Stomach (tissue), 19 donors: Measurements from ENCODE around the gene BMPR2. TPM values are rescaled to one million over a fixed set of nuclear protein-coding genes. Genes with fewer than 3 reads are reported as not detected.
A peak's percentile ranks its signal among the peaks of the same experiment; 100 is the strongest.

Experiments
- DNase-seq, 2 donors: peaks; one replicate each; pipeline versions ENCODE4 v3.0.0 to v3.0.0-alpha.2; 2013 to 2019
- H3K27ac ChIP-seq, 5 donors: fragments of 200-600 bp in 4 of 5; sonication (generic) in 4 of 5; one replicate each; pipeline ENCODE4 v1.5.1; 2013 to 2019; ENCODE audit warnings: mild to moderate bottlenecking in 1 of 5, moderate library complexity in 1 of 5
- H3K27me3 ChIP-seq, 3 donors: fragments of 200-600 bp; sonication (generic); one replicate each; pipeline ENCODE4 v1.5.1; 2017 to 2019; ENCODE audit warnings: mixed run types in 1 of 3
- H3K36me3 ChIP-seq, 4 donors: fragments of 200-600 bp; sonication (generic); 1 replicate in 3 of 4; 2 replicates in 1 of 4; pipeline ENCODE4 v1.5.1; 2016 to 2019
- H3K4me1 ChIP-seq, 4 donors: fragments of 200-600 bp; sonication (generic); one replicate each; pipeline ENCODE4 v1.5.1; 2016 to 2019
- H3K4me3 ChIP-seq, 4 donors: fragments of 200-600 bp; sonication (generic) in 3 of 4; one replicate each; pipeline ENCODE4 v1.5.1; 2016 to 2019; ENCODE audit warnings: mild to moderate bottlenecking in 1 of 4
- H3K9me3 ChIP-seq, 4 donors: fragments of 200-600 bp; sonication (generic); one replicate each; pipeline ENCODE4 v1.5.1; 2016 to 2019
- EP300 ChIP-seq: sonication (generic); formaldehyde crosslinking; IDR thresholded peaks from one replicate; pipeline ENCODE4 v1.6.1; 2017; ENCODE audit warnings: antibody characterized with exemption
- POLR2A ChIP-seq, 4 donors: fragments of 450-650 bp; IDR thresholded peaks; one replicate each; pipeline ENCODE4 v1.6.1; 2016; ENCODE audit warnings: antibody characterized with exemption in 4 of 4, control low read depth in 2 of 4, mild to moderate bottlenecking in 1 of 4, moderate library complexity in 1 of 4
- POLR2AphosphoS5 ChIP-seq, 3 donors: sonication (generic); formaldehyde crosslinking; IDR thresholded peaks; one replicate each; pipeline ENCODE4 v1.6.1; 2016; ENCODE audit warnings: antibody characterized with exemption in 3 of 3
- WGBS, 5 donors: extraction: QIAGEN DNeasy Blood & Tissue Kit in 3 of 5; methylation state at CpG; one replicate each; pipeline versions ENCODE4 v1.1.5 to v1.1.7; 2013 to 2018; 5-methylcytosine and 5-hydroxymethylcytosine counted together
- intact Hi-C: fragments of 100-400 bp; cut with DNase I; formaldehyde crosslinking; loops from one replicate; pipeline ENCODE4 v1.15.1; 2023; ENCODE audit warnings: low total_unique reads
- long read RNA-seq, 10 donors: transcript quantifications; one replicate each; lab custom pipeline, GENCODE V29; 2026
- polyA plus RNA-seq, 3 donors: library from polyadenylated mRNA; stranded (reverse); fragments of 200-250 nt; gene quantifications; one replicate each; pipeline ENCODE4 v1.2.3, GENCODE V29; 2013
- total RNA-seq, 5 donors: library from RNA; depleted of rRNA; stranded (reverse); fragments of >200 nt; gene quantifications; one replicate each; pipeline versions ENCODE4 v1.1.0 to v1.2.3, GENCODE V29; 2014 to 2016
- TF ChIP-seq, protein P1 (sequence below), 7 experiments: fragments of 450-650 bp in 4 of 7; fragments of 200-600 bp in 3 of 7; sonication (generic) in 3 of 7; IDR thresholded peaks; one replicate each; pipeline ENCODE4 v1.5.1; 2016 to 2019; ENCODE audit warnings: antibody characterized with exemption in 7 of 7, control low read depth in 2 of 7, mild to moderate bottlenecking in 1 of 7
- donor health status: healthy with polysubstance abuse.
- donor health status: Bipolar disorder and iron deficiency.
- donor health status: healthy.

Gene BMPR2
- 10 to 100 TPM in 4 of 5 donors, 1 to 10 TPM in 1; 9.6 to 48.3 (median 31.4) TPM for total RNA-seq
- 1 to 10 TPM; 2.8 to 5.6 (median 3.4) TPM for polyA plus RNA-seq
- long read RNA-seq, donor 1, full-length matches to known transcripts = 1 of 12 reads
- long read RNA-seq, donor 1, partial matches to known transcripts = 11 of 12 reads
- long read RNA-seq, donor 1, other reads (novel, unspliced or antisense) = 0 of 12 reads
- long read RNA-seq, donor 2, full-length matches to known transcripts = 1 of 15 reads
- long read RNA-seq, donor 2, partial matches to known transcripts = 14 of 15 reads
- long read RNA-seq, donor 2, other reads (novel, unspliced or antisense) = 0 of 15 reads
- long read RNA-seq, donor 3, full-length matches to known transcripts = 1 of 1 reads
- long read RNA-seq, donor 3, partial matches to known transcripts = 0 of 1 reads
- long read RNA-seq, donor 3, other reads (novel, unspliced or antisense) = 0 of 1 reads
- long read RNA-seq, donor 4 = 0 reads
- long read RNA-seq, donor 5, full-length matches to known transcripts = 1 of 1 reads
- long read RNA-seq, donor 5, partial matches to known transcripts = 0 of 1 reads
- long read RNA-seq, donor 5, other reads (novel, unspliced or antisense) = 0 of 1 reads
- long read RNA-seq, donor 6 = 0 reads
- long read RNA-seq, donor 7, full-length matches to known transcripts = 1 of 1 reads
- long read RNA-seq, donor 7, partial matches to known transcripts = 0 of 1 reads
- long read RNA-seq, donor 7, other reads (novel, unspliced or antisense) = 0 of 1 reads
- long read RNA-seq, donor 8, full-length matches to known transcripts = 1 of 1 reads
- long read RNA-seq, donor 8, partial matches to known transcripts = 0 of 1 reads
- long read RNA-seq, donor 8, other reads (novel, unspliced or antisense) = 0 of 1 reads
- long read RNA-seq, donor 9, partial matches to known transcripts = 10 of 10 reads
- long read RNA-seq, donor 9, other reads (novel, unspliced or antisense) = 0 of 10 reads
- long read RNA-seq, donor 10, full-length matches to known transcripts = 1 of 1 reads
- long read RNA-seq, donor 10, partial matches to known transcripts = 0 of 1 reads
- long read RNA-seq, donor 10, other reads (novel, unspliced or antisense) = 0 of 1 reads

DNA sequence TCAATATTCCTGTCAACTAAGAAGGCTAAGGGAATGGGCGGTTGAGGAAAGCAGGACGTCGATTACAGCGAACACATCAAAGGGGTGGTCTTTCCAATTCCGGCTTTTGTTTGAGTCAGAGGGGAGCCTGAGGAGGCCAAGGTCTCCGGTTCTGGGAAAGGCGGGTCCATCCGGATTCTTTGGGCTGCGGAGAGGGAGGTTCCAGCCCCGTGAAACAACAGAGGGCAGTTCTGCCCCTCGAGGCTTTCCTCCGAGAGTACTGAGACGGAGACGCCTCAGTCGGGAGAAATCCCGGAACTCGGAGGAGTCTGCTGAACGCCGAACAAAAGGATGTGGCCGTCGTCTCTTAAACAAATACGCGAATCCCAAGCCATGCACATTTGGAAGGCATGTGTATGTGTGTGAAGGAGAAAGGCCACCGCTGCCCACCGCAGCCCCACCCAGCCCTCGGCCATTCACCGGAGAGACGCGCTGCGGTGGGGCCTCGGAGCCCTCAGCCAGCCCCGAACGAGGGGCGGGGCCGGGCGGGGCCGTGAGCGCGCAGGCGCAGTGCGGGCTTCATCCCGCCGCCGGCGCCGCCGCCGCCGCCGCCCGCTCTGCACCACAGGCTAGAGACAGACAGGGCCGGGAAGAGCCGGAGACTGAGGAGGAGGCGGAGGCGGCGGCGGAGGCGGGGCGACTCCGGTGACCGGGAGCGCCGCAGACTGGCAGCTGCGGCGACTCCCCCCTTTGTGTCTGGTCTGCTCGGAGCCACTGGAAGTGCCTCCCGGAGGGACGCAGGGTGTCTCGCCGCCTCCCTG is at the start of gene BMPR2:
Gene BMPR2, plus strand, starts transcription at position 719 of the 800 bp plus-strand sequence. CDS start 1,148 bp downstream, outside the sequence.
- peak; percentile 89 to 97 for DNase-seq
- peak within 1 kb of the TSS; percentile 73 to 96 (median 90) for H3K4me3 ChIP-seq
- peaks cover 11 to 36% (median 24%) of the 10 kb centered on the region in 4 donors for H3K4me1 ChIP-seq
- 0 to 1% (median 0%) methylated on average over 44 to 67 of the region's 70 CpGs for WGBS, 5 donors
- TF ChIP-seq, protein P1, sequence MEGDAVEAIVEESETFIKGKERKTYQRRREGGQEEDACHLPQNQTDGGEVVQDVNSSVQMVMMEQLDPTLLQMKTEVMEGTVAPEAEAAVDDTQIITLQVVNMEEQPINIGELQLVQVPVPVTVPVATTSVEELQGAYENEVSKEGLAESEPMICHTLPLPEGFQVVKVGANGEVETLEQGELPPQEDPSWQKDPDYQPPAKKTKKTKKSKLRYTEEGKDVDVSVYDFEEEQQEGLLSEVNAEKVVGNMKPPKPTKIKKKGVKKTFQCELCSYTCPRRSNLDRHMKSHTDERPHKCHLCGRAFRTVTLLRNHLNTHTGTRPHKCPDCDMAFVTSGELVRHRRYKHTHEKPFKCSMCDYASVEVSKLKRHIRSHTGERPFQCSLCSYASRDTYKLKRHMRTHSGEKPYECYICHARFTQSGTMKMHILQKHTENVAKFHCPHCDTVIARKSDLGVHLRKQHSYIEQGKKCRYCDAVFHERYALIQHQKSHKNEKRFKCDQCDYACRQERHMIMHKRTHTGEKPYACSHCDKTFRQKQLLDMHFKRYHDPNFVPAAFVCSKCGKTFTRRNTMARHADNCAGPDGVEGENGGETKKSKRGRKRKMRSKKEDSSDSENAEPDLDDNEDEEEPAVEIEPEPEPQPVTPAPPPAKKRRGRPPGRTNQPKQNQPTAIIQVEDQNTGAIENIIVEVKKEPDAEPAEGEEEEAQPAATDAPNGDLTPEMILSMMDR (IDR thresholded peaks at IDR 0.05) = no peak
- TF ChIP-seq EP300 (no peak), POLR2A (IDR thresholded peaks at IDR 0.05) (peak in 2 of 4 donors; percentile 30 to 56), POLR2AphosphoS5 (IDR thresholded peaks at IDR 0.05) (peak in 2 of 3 donors; percentile 83 to 84)
- no peaks in the 10 kb centered on the region for H3K36me3 ChIP-seq
- H3K9me3 ChIP-seq = no peaks in the 10 kb centered on the region
- no peaks in the 10 kb centered on the region for H3K27me3 ChIP-seq
- intact Hi-C loops = no loop called here
- H3K27ac ChIP-seq = peak within 1 kb of the TSS; percentile 91 to 99 (median 98)

DNA sequence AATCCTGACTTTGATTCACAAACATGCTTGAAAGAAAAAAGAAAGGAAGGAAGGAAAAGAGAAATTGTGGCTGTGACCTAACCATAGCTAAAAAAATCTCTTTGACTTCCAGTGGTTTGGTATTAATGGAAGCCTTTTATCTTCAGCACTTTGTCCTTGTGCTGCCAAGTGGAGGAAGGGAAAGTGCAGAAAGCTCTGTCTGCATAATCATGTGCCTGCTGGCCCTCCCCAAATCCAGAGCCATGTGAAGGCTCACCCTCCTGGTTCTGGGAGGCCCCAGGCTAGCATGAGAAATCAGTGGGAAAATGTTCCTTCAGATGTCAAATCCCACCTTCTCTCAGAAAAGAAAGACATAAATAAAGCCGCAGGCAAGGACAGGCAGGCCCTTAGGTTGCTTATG is 48.3 kb upstream of the BMPR2 start:
- no peaks in the 10 kb centered on the region for H3K4me1 ChIP-seq
- H3K4me3 ChIP-seq = no peak overlapping the region
- no peak for TF ChIP-seq POLR2AphosphoS5 (IDR thresholded peaks at IDR 0.05)
- TF ChIP-seq POLR2A (IDR thresholded peaks at IDR 0.05) = no peak
- TF ChIP-seq, protein P1 (IDR thresholded peaks at IDR 0.05) = no peak
- TF ChIP-seq EP300 = no peak
- WGBS, 5 donors = 91 to 100% (median 95%) methylated on average over 1 of the region's 1 CpG
- no peak for DNase-seq
- H3K27me3 ChIP-seq = no peaks in the 10 kb centered on the region
- H3K27ac ChIP-seq = no peak overlapping the region
- peaks cover 0 to 35% (median 17%) of the 10 kb centered on the region in 4 donors for H3K36me3 ChIP-seq
- H3K9me3 ChIP-seq = no peaks in the 10 kb centered on the region
- intact Hi-C loops = no loop called here

DNA sequence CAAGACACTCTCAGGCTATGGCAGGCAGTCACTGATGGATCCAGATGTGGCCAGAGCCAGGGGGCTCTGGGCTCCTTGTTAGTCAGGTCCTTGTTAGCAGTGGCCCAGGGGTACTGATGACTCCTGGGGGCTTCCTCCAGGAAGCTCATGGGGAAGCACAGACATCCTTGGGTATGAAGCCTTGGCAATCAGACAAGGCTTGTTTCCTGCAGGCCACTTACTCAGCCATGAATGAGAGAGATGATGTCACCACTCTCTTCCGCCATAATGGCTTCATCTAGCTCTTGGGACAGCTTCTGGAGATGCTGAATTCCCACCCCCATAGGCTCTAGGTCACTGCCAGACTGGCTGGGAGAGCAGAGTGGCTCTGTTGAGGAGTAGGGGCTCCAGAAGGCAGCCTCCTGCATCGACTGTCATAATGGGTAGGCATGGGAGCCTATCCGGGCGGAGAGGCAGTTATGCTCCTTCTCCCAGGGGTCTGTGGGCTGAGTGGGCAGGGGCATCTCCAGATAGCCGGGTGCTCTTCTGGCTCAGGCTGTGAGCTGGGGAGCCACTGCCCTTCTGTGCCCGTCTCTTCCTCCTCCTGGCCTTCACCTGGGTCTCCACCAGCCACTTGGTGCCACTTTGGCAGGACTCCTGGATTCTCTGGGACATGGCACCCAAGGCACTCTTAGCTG is 40.2 kb upstream of the BMPR2 start:
- H3K4me3 ChIP-seq = no peak overlapping the region
- 93 to 100% (median 96%) methylated on average over 1 to 6 of the region's 6 CpGs for WGBS, 5 donors
- H3K4me1 ChIP-seq = no peaks in the 10 kb centered on the region
- peak in 1 of 2 donors; percentile 29 for DNase-seq
- H3K36me3 ChIP-seq = no peaks in the 10 kb centered on the region
- intact Hi-C loops = no loop called here
- no peaks in the 10 kb centered on the region for H3K9me3 ChIP-seq
- H3K27ac ChIP-seq = no peak overlapping the region
- no peaks in the 10 kb centered on the region for H3K27me3 ChIP-seq
- TF ChIP-seq POLR2A (IDR thresholded peaks at IDR 0.05) = no peak
- TF ChIP-seq POLR2AphosphoS5 (IDR thresholded peaks at IDR 0.05) = no peak
- TF ChIP-seq, protein P1 (IDR thresholded peaks at IDR 0.05) = no peak
- TF ChIP-seq EP300 = no peak
